ENCODE data around the gene ASB13.

ASB13 gene

DNA sequence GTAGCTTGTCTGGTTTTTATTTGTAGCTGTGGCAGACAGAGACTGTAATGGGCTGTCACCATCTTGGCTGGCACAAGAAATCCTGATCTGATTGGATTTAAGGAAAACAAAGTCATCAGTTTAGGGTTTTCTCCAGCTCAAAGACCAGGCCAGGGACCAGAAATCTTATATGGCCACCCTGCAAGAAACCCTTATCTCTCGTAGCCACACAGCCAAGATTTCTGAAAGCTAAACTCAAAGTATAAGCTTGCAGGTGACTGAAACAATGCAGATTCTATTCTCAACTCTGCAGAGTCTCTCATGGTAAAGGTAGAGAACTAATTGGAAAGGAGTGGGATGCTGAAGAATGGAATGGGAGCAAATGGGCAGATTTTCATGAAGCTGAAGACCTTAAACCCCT lies 3.2 kb upstream of the ASB13 start:
- DNase-seq = no peak

DNA sequence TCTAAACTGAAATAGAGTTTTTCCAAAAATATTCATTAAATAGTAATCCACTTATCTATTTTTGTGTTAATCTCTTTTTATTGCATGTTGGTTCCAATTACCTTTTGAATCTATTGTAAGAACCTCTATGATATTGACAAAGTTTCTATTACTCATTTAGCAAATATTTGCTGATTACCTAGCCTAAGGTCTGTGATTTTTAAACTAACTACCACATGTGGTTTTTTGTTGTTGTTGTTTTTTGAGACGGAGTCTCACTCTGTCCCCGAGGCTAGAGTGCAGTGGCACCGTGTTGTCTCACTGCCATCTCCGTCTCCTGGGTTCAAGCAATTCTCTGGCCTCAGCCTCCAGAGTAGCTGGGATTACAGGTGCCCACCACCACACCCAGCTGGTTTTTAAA lies 2.0 kb upstream of the ASB13 start:
- DNase-seq = no peak

DNA sequence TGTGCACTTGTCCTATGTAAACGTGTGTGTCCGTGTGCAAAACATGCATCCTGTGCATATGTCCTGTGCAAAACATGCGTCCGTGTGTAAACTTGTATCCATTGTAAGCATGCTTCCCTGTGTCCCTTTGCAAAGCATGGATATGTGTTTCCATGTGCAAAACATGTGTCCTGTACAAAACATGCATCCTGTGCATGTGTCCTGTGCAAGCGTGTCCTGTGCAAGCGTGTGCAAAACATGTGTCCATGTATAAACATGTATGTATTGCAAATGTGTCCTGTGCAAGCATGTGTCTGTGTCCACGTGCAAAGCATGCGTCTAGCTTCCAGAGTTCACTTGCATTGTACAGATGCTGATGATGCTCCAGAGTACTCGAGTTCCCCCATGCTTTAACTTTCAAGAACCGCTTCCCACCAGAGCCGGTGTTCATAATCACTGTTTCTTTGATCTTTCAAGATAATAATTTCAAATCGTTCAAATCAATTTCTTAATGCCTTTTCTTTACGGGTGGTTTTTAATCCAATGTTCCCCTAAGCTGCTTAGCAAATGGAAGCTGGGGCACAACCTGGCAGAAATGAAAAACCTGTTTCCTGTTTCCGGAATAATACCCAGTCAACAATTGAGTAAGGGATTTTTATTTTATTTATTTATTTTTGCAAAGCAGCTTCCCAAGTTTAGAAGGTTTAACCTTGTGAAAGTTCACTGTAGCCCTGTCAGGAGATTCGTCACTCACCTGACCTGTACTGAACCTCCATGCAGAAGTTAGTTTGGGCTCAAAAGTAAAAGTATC lies 641 bp upstream of the ASB13 start:
- no peak for DNase-seq

DNA sequence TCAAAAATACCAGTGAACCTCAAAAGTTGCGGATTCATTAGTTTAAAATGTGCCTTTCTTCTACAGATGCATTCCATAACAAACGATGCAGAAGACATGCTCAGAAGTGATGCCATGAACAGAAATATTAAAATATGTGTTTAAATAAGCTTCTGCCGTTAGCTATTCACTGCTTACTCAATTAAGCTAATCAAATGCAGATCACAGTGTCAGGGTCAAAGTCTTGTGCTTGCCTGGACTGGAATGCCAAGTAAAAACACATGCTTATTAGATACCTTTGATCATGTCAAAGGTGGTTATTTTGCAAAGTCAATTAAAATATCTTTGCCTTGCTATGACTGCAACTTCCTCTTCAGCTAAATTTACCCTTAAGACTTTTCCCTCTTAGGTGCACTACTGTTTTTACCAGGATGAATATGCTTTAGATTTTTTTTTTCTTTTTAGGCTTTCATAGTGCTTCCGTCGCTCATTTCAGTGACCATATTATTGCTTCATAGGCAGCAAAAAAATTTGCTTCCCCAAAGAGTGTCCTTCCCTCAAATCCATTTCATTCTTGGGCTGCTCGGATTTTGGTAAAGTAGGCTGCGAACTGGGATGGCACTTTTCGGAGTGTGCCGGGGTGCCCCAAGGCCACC lies 905 bp downstream of the ASB13 start:
- no peak for DNase-seq

DNA sequence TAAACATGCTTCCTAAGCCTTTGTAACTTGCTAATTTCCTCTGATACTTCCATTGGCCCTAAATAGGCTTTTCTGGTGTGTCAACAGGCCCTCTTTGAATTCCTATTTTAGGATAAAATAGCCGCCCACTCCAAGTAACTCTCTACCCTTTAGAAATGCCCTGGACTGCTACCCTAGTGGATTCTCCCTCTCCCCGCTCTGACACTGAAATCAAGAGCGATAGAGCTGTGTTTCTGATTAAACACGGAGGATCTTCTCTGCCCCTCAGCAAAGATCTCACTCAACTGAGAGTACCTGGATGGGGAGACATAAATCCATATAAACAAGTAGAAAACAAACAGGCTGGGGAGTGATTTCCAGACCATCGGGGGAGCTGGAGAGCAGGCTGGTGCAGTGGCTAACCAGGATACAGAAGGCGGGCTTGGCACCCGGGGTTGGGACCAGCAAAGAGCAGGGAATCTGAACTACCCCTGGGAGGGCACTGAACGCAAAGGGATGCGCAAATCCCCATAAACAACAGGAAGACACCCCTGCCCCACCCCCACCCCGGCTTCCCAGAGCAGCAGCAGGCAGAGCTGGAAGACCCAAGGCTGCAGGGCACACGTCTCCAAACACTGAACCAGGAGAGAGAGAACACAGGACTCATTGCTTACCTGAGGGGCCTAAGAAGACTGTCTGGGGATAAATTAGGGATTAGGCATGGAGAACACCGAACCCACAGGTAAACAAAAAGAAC lies 2.5 kb downstream of the ASB13 start:
- no peak for DNase-seq

DNA sequence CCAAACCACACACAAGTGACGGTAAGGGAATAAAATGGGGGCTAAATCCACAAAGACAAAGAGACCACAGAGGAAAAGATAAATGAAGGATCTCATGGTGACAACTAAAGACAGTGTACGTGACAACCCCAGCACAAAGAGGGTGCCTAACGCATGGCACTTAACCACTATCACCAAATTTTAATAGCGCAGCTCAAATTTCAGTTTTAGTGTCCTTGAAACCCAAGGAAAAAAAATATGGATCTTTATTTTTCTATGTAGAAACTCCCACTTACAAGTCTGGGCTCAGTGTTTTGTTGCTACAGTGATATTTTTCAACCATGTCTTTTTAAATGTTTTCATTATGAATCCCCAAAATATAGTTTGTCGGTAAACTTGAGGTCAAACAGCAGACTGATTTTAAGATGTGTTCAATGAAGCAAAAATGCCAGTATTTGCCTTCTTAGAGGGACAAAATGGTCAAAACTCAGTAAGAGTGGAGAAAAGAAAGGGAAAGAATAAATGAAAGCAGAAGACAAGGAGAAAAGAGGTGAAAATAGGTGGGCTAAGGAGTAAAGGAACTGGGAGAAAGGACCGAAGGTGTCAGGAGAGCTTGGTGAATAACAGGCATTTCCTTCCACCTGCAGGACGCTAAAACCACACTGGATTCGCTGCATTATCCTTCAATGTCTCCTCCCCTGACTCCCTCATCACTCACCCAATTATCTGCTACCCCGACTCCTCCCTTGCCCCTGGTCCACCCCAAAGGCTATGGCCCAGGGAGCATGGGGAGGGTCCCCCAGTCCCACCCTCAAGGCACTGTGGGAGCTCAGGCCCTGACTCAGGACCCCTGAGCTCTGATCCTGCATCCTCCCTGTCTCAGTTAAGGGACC lies 3.5 kb downstream of the ASB13 start:
- no peak for DNase-seq

DNA sequence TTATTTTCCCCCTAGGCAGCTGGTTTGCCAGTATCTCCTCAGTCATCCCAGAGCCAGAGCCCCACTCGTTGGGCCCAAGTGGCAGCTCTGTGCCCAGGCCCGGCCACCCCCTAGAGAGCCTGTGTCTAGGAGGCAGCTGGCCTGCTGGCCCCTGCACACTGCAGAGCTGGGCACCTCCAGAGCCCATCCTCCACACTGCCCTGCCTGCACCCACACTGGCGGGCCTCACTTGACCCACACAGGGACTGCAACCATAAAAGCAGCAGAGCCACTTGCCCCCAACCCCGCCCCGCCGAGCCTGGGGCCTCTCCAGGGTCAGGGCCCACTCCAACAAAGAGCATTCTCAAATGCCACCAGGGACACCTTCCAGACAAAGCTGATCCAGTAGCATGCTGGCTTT lies 5.4 kb downstream of the ASB13 start:
- no peak for DNase-seq

DNA sequence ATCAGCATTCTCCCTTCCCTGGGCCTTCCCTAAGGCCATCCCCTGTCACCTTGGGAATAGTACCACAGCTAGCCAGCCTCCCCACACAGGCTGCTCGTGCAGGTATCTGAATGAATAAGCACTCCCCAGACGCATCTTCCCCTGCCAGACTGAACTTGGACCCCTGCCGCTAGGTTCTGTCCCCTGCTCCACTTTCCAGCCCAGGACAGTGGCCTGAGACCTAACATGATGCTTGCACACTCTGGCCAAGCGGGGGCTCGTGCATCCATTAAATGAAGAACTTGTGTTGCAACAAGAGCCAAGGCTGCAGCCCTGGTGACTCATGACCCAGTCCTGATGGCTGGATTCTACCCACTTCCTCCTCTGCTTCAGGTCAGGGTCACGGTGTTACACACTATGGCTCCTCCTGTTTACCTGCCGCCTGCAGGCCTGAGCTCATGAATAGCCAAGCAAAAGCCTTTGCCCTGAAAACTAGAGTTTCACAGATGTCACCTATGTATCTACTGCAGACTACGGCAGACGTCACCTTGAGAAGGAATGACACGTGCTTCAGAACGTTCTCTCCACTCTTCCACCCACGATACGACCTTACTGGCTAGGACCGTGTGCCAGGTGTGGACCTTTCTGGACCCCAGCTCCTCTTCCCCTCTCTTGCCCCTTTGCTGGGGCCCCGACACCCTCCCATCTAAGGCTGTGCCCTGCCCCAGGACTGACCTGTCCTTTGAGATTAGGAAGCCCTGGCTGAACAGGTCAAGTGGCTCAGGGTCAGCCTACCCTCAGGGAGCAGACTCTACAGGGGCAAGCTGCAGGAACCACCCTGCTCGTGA lies 6.5 kb downstream of the ASB13 start:
- DNase-seq = no peak

DNA sequence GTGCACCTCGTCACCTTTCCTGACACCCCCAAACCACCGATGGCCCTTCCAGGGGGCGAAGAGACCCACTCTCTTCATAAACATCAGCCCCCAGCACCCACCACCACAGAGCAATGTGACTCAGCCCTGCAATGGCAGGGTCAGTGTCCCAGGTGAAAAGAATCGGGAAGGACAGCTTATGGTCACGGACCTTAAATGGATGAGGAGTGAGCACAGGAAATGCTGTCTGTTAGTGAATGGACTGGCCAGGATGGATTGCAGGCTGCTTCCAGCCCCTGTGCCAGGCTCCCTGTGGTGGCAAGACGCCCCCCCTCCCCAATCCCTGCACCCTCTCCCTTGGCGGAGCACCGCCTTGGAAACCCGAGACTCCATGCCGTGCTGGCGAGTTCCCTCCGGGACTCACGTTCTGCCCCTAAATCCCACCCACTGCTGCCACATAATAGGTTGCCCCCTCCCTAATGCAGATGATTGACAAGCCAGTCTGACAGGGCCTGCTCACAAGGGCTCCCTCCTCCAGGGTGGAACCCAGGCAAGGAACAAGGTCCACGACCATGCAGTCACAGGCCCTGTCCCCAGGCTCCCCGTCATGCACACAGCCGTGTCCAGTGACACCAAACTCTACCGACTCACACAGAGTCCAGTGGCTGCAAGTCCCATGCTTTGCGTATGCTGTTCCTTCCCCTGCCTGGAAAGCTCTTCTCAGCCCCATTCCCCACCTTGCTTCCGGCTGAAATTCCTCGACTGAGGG lies 7.3 kb downstream of the ASB13 start:
- DNase-seq = no peak

DNA sequence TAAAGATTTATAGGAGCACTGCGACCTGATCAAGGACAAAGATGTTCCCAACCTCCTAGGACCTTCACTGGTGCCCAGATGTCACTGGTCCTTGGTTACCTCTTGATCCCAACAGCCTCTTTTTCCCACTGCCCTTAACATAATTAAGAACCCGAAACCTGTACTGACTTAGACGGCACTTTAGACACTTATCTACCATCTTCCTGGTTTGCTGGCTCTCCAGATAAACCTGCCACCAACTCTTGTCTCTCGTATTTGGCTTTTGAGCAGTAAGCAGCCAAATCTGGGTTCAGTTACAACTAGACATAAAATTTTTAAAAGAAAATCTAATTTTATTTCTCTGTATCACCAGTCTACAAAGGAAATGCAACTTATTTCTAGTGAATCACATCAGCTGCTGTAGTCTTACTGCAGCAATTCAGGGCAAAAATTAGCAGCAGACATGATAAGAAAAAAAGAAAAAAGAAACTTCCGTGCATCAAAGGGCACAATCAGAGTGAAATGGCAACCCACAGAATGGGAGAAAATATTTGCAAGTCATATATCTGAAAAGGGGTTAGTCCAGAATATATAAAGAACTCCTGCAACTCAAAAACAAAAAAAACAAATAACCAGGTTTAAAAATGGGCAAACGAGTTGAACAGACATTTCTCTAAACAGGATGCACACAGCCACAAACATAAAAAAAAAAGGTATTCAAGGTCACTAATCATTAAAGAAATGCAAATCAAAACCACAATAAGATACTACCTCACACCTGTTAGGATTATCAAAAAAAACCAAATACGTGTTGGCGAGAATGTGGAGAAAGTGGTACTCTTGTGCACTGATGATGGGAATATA lies 9.4 kb downstream of the ASB13 start:
- no peak for DNase-seq

DNA sequence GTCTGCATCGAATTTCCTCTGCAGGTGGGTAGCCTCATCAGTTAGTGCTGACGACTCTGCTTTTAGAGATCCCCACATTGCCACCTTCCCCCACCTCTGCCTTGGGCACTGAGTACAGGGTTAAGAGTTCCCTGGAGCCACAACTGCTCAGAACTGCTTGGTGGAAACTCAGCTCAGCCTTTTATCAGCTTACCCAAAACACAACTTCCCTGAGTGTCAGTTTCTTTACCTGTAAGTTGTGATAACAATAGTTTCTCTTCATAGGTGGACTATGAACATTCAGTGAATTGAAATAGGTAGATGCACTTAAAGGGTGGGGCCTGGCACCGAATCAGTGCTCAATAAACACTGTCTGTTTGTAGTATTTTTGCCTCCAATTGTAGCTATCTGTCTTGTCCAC lies 11.3 kb downstream of the ASB13 start:
- no peak for DNase-seq

DNA sequence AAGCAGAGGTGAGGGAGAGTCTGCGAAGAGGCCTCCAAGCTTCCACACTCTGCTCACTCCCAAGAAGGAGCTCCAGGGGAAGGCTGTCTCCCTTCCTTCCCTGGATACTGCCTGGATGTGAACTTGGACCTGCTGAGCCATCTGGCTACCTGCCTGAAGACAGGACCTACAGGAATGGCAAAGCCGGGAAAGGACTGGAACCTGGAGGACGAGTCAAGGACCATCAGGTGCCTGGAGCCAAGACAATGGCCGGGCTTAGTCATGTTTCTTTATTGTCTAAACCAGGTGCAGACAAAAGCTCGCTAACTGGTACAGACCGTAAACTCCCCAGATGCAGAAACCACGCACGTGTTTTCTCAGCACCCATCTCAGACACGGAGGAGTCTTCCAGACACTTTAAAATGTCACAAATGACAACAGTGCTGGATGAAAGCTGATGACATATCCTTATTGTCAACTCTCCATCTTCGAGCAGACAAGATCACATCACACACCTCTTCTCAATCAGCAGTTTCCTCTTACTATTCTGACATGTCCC lies 12.1 kb downstream of the ASB13 start:
- DNase-seq = no peak

DNA sequence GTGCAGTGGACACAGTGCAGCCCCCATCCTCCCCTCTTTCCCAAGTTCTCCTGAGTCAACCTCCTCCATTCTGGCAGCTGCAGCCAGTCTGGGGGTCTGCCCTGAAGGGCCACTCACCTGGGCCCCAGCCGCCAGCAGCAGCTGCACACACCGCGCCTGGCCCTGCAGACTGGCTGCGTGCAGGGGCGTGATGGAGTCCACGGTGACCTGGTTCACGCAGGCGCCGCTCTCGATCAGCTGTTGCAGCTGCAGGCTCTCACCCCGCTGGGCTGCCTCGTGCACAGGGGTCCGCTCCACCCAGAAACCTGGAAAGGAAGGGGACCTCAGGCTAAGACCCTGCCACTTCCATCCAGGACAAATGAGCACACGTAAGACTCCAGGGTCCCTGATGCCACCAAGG lies 13.6 kb downstream of the ASB13 start:
- no peak for DNase-seq

DNA sequence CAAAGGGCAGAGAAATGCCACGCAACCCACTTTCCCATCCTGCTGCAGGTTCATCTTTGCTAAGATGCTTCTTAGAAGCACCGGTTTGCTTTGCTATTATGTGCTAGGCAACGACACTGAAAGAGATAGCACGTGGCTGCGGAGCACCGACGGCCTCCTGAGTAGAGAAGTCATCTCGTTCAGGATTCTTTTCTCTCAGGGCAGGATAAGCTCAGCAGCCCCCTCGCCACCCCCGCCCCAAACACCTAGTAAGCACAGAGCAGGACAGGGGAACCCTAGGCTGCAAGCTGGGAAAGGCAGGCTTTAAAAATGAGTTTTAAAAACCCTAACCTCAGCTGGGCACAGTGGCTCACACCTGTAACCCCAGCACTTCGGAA lies 15.0 kb downstream of the ASB13 start:
- DNase-seq = no peak

DNA sequence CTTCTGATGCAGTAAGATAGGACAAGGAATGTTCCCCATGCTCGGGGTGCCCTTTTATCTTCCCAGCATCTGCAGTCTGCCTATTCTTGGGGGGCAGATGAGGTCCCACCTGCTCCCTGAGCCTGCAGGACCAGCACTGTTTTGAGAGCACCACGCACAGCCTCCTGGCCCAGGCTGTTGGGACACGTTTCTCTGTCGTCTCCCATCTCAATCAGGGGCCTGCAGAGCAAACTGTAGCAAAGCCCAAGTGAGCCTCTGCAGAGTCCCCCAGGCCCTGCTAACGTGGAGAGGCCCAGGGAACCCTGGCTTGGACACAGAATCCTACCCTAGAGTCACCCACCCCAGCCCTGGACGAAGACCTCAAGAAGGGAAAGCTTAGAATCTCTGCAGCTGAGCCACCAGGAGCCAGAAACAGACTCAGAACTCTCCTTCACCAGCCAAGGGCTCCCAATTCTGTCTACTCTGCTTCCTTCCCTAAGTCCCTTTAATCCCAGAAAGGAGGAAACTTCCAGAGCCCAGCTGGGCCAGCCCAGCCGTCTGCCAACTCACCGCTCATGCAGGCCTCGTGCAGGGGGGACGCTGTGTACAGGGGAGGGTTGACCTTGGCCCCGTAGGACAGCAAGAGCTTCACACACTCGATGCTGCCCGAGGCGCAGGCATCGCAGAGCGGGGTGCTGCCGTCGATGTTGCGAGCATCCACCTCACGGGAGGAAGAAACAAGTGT lies 15.6 kb downstream of the ASB13 start:
- DNase-seq = no peak

DNA sequence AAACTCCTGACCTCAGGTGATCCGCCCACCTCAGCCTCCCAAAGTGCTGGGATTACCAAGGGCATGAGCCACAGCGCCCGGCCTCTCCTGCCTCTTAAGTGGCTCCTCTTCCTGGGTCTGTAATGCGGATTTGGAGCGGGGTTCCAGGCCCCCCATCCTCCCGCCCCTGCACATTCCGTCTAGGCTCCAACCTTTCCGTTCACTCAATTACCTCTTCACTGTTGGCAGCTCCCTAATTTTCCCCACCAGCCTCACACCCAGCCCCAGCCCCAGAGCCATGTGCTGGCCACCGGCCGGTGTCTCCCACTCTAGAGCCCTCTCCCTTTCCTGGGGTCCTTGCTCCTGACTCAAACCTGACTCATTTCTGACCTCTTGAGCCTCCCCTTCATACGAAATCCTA lies 16.6 kb downstream of the ASB13 start:
- DNase-seq = no peak

DNA sequence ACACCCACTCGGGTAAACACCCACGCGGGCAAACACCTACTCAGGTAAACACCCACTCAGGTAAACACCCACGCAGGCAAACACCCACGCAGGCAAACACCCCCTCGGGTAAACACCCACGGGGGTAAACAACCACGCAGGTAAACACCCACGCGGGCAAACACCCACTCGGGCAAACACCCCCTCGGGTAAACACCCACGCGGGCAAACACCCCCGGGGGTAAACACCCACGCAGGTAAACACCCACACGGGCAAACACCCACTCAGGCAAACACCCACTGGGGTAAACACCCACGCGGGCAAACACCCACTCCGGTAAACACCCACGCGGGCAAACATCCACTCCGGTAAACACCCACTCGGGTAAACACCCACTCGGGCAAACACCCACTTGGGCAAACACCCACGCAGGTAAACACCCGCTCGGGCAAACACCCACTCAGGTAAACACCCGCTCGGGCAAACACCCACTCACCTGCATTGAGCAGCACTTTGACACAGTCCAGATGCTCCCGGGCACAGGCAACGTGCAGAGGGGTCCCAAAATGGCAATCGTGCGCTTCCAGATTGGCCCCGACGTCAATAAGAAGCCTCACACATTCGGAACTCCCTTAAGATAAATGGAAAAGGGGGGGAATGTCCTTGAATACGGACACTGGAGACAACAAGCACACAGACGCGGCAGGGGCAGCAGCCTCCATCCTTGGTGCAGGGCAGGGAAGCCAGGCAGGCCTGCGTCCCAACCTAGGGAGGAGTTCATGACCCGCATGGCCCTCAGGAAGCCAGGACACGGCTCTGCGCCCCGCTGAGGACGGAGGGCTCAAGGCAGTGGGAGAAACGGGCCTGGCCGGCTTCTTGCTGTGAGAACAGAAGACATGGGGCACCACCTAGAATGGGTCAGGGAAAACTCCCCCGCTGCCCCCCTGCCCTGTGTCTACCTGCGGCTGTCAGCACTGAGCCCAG lies 17.6 kb downstream of the ASB13 start:
- DNase-seq = no peak

DNA sequence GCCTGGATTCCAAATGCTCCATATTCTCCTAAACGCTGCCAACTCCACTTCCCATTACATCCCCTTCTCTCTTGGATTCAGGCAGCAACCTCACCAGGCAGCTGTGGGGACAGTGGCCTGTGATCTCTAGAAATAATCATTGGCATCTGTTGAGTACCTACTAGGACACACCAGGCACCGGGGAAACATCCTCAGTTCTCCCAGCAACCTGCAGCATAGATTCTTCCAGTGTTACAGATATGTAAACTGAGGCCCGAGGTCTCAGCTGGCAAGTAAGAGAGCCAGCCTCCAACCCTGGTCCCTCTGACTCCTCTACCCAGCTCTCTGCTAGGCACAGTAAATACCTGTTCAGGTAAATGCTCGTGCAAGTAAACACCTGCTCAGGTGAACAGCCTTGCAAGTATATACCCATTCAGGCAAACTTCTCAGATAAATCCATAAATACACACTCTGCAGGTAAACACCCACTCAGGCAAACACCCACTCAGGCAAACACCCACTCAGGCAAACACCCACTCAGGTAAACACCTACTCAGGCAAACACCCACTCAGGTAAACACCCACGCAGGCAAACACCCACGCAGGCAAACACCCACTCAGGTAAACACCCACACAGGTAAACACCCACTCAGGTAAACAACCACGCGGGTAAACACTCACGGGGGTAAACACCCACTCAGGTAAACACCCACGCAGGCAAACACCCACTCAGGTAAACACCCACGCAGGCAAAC lies 18.7 kb downstream of the ASB13 start:
- no peak for DNase-seq

All from NCI-H187 (cell line).